ENCODE data around the gene PFDN1. TPM values are rescaled to one million over a fixed set of nuclear protein-coding genes. Genes with fewer than 3 reads are reported as not detected.

Gene PFDN1
- total RNA-seq, 1 experiment from 2014 or later: 91.9 TPM

DNA sequence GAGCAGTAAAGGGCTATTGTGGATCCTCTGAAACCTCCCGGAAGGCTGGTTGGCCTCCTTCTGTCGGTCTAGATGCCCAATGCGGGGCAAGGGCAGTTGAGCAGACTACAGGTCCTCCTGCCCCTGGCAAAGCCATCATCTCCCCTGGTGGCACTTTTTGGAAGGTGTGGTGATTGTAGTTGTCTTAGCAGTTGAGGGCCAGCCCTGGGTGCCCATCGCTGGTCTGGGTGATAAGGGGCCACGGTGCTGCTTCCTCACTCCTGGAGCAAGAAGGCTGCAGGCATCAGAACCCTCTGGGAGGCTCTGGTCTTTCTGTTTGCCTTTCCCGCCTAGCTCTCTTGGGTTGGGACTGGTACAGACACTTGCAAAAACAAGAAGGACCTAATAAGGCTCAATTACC lies 64.1 kb downstream of the PFDN1 start:
- H3K27ac ChIP-seq (ENCODE audit: low read length): no peak overlapping the region
- ATAC-seq (no peak), DNase-seq (no peak)
- no peak overlapping the region for H2AFZ ChIP-seq (ENCODE audit: low read length)
- no peak overlapping the region for H3K4me2 ChIP-seq (ENCODE audit: low read length)
- CTCF ChIA-PET: interaction anchor here (1.5 to 3.8 kb wide), 2 partner anchors 107 to 163 kb away, joined by 7 to 20 read pairs; partner anchors contain the start of gene HBEGF
- H3K36me3 ChIP-seq (ENCODE audit: low read depth, low read length): 0 out of 2 replicates have a peak, but pooled peaks cover under 1% of the 10 kb centered on the region
- POLR2A ChIA-PET (ENCODE audit: unreplicated experiment): no interaction called here
- no peaks in the 10 kb centered on the region for H3K9me3 ChIP-seq (ENCODE audit: low read length)
- BruUV-seq (replicated peaks): no TSS peak
- H3K79me2 ChIP-seq (ENCODE audit: low read length): no peaks in the 10 kb centered on the region
- H3F3A ChIP-seq (ENCODE audit: low read length, unreplicated experiment): no peaks in the 10 kb centered on the region
- H3K4me1 ChIP-seq (ENCODE audit: insufficient read depth, low read length): peaks cover 21% of the 10 kb centered on the region
- no peaks in the 10 kb centered on the region for H3K9me2 ChIP-seq (replicated peaks; ENCODE audit: low read length)
- H4K20me1 ChIP-seq (ENCODE audit: low read length): no peaks in the 10 kb centered on the region; the same call in 1 of the 2 replicates
- no peak overlapping the region for H3K4me3 ChIP-seq (ENCODE audit: low read length)
- no peak overlapping the region for H3K9ac ChIP-seq (ENCODE audit: low read length)
- no peaks in the 10 kb centered on the region for H3K27me3 ChIP-seq (ENCODE audit: low read length)
- intact Hi-C loops (cut with micrococcal nuclease): no loop called here
- TF ChIP-seq EZH2 (IDR thresholded peaks at IDR 0.05; ENCODE audit: low read length, unreplicated experiment) (no peak), EZH2phosphoT487 (IDR thresholded peaks at IDR 0.05; ENCODE audit: borderline replicate concordance, low read length) (no peak)
- TF ChIP-seq, protein P1, sequence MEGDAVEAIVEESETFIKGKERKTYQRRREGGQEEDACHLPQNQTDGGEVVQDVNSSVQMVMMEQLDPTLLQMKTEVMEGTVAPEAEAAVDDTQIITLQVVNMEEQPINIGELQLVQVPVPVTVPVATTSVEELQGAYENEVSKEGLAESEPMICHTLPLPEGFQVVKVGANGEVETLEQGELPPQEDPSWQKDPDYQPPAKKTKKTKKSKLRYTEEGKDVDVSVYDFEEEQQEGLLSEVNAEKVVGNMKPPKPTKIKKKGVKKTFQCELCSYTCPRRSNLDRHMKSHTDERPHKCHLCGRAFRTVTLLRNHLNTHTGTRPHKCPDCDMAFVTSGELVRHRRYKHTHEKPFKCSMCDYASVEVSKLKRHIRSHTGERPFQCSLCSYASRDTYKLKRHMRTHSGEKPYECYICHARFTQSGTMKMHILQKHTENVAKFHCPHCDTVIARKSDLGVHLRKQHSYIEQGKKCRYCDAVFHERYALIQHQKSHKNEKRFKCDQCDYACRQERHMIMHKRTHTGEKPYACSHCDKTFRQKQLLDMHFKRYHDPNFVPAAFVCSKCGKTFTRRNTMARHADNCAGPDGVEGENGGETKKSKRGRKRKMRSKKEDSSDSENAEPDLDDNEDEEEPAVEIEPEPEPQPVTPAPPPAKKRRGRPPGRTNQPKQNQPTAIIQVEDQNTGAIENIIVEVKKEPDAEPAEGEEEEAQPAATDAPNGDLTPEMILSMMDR (conservative IDR thresholded peaks at IDR 0.05; ENCODE audit: low read depth, low read length): no peak

DNA sequence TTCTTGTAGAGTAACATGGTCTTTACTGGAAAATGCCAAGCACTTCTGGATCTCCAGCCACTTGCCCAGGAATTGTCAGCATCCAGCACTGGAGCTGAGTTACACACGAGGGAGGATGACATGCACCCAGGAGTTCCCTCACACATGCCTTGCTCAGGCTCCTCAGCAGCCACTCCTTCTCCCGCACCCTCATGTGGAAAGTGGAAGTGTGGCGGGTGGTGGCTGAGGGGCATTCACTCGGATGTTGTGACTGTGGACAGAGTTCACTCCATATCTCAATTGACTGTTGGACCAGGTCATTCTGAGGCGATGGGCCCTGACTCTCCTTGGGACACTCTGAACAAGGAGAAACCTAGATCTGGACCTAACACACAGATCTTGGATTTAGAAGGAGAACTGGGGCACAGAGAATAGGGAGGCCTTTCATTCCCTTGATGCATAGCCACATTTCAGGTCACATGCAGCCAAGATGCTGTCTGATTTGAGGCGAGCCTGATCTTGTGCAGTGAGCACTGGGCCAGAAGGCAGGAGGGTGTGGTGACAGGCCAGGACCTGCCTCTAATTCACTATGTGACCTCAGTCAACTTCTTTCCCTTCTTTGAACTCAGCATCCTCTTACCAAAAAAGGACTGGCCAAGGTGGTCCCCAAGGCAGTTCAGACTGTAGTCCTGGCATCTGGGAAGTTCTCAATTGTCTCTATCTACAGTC lies 65.9 kb downstream of the PFDN1 start:
- Histone ChIP-seq H3K4me3 (ENCODE audit: low read length) (no peak overlapping the region), H3K79me2 (ENCODE audit: low read length) (no peaks in the 10 kb centered on the region), H3K27me3 (ENCODE audit: low read length) (no peaks in the 10 kb centered on the region), H3F3A (ENCODE audit: low read length, unreplicated experiment) (no peaks in the 10 kb centered on the region), H2AFZ (ENCODE audit: low read length) (no peak overlapping the region), H3K9me2 (replicated peaks; ENCODE audit: low read length) (no peaks in the 10 kb centered on the region), H4K20me1 (ENCODE audit: low read length) (no peaks in the 10 kb centered on the region; the same call in 1 of the 2 replicates), H3K9me3 (ENCODE audit: low read length) (no peaks in the 10 kb centered on the region), H3K36me3 (ENCODE audit: low read depth, low read length) (no peaks in the 10 kb centered on the region), H3K4me2 (ENCODE audit: low read length) (no peak overlapping the region), H3K27ac (ENCODE audit: low read length) (no peak overlapping the region), H3K4me1 (ENCODE audit: insufficient read depth, low read length) (peaks cover 21% of the 10 kb centered on the region), H3K9ac (ENCODE audit: low read length) (no peak overlapping the region)
- DNase-seq: no peak
- CTCF ChIA-PET: no interaction called here
- intact Hi-C loops (cut with micrococcal nuclease): no loop called here
- no TSS peak for BruUV-seq (replicated peaks)
- TF ChIP-seq, protein P1 (conservative IDR thresholded peaks at IDR 0.05; ENCODE audit: low read depth, low read length): no peak
- TF ChIP-seq EZH2phosphoT487 (IDR thresholded peaks at IDR 0.05; ENCODE audit: borderline replicate concordance, low read length): no peak
- no peak for TF ChIP-seq EZH2 (IDR thresholded peaks at IDR 0.05; ENCODE audit: low read length, unreplicated experiment)
- POLR2A ChIA-PET (ENCODE audit: unreplicated experiment): no interaction called here
- no peak for ATAC-seq

DNA sequence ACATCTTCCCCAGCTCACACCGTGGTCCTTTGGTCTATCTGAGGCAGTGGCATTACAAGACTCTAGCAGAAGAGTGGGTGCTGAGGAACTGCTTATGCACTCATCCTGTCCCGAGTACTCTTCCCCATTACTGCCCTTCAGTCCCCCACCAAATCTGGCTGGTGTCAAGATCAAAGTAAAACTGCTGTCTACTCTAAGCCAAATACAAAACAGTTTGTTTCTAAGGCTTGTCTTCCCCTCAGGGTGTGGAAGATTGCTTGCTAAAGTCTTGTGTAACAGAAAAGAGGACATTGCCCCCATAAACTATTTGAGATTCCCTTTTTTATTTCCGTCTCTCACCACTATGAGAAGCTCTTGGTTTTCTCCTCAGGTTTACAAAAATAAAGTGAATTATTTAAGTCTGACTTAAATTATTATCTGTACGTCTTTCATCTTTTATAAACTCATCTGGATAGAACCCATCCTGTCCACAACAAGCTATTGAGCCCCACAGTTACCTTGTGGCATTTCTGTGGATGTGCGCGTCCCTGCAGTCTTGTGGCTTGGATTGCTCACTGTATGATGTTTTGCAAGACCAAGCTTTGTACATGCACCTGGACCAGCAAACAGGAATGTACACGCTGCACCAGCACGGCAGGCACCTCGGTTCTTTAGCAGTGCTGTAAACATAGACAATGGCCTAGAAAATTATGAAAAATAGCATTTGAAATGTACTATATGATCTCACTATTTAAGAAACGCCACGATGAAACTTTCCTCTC lies 66.9 kb downstream of the PFDN1 start:
- Histone ChIP-seq H3F3A (ENCODE audit: low read length, unreplicated experiment) (no peaks in the 10 kb centered on the region), H3K9me3 (ENCODE audit: low read length) (no peaks in the 10 kb centered on the region), H3K9ac (ENCODE audit: low read length) (no peak overlapping the region), H3K27me3 (ENCODE audit: low read length) (no peaks in the 10 kb centered on the region), H3K4me3 (ENCODE audit: low read length) (no peak overlapping the region), H2AFZ (ENCODE audit: low read length) (no peak overlapping the region), H3K4me2 (ENCODE audit: low read length) (no peak overlapping the region), H3K36me3 (ENCODE audit: low read depth, low read length) (no peaks in the 10 kb centered on the region), H3K9me2 (replicated peaks; ENCODE audit: low read length) (no peaks in the 10 kb centered on the region), H3K4me1 (ENCODE audit: insufficient read depth, low read length) (peaks cover 10% of the 10 kb centered on the region), H3K27ac (ENCODE audit: low read length) (no peak overlapping the region), H3K79me2 (ENCODE audit: low read length) (no peaks in the 10 kb centered on the region), H4K20me1 (ENCODE audit: low read length) (no peaks in the 10 kb centered on the region)
- DNase-seq: no peak
- TF ChIP-seq EZH2phosphoT487 (IDR thresholded peaks at IDR 0.05; ENCODE audit: borderline replicate concordance, low read length): no peak
- TF ChIP-seq, protein P1 (conservative IDR thresholded peaks at IDR 0.05; ENCODE audit: low read depth, low read length): no peak
- no peak for TF ChIP-seq EZH2 (IDR thresholded peaks at IDR 0.05; ENCODE audit: low read length, unreplicated experiment)
- POLR2A ChIA-PET (ENCODE audit: unreplicated experiment): no interaction called here
- ATAC-seq: no peak
- CTCF ChIA-PET: no interaction called here
- BruUV-seq (replicated peaks): no TSS peak
- intact Hi-C loops (cut with micrococcal nuclease): no loop called here
